HG03442 (cell line): ENCODE measurements around the gene PSMB10.
A peak's percentile ranks its signal among the peaks of the same experiment; 100 is the strongest.
"Not testable (repeated sequence)": the region's sequence is repeated elsewhere in the genome, so short reads cannot be mapped to it uniquely, and the experiment has no call there.

Experiments used
- ATAC-seq: cut with Tn5 transposase; IDR thresholded peaks from one replicate; pipeline ENCODE4 v1.9.1; 2021; ENCODE audit warnings: mild to moderate bottlenecking, moderate library complexity; ENCODE audit not compliant: unreplicated experiment

The PSMB10 gene

DNA sequence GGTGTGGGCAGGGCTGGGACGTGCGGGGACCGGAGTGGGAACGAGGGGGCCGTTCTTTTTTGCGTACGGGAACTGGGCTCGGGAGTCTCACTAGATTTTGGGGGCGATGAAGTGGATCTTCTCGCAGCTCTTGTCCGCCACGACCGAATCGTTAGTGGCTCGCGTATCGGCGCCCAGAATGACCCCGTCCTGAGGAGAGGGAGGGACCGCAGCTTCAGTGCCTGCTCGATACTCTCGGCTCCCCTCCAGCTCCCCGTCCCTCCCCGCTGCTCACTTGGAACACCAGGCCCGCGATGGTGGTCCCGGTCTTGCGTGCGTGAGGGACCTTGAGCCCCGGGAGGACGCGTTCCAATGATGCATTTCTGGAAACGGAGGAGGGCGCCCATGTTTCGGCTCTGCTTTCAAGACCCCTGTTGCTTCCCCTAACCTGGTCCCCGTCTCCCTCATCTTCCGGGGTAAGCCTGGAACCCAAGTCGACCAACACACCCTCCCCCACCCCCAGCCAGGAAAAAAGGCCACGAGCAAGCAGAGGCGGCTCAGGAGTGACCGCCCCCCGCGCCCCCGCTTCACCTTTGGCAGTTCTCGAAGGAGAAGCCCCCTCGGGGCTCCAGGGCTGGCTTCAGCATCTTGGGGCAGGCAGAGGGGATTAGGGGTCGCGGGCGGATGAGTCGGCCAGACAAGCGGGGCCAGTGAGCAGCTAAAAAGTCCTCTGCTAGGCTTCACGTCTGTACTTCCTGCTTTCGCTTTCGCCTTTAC lies at the start of gene PSMB10:
PSMB10 (minus strand) TSS at position 727 of the 756 bp plus-strand sequence; CDS start at position 626, 101 bp downstream.
- ATAC-seq = peak; percentile 6

DNA sequence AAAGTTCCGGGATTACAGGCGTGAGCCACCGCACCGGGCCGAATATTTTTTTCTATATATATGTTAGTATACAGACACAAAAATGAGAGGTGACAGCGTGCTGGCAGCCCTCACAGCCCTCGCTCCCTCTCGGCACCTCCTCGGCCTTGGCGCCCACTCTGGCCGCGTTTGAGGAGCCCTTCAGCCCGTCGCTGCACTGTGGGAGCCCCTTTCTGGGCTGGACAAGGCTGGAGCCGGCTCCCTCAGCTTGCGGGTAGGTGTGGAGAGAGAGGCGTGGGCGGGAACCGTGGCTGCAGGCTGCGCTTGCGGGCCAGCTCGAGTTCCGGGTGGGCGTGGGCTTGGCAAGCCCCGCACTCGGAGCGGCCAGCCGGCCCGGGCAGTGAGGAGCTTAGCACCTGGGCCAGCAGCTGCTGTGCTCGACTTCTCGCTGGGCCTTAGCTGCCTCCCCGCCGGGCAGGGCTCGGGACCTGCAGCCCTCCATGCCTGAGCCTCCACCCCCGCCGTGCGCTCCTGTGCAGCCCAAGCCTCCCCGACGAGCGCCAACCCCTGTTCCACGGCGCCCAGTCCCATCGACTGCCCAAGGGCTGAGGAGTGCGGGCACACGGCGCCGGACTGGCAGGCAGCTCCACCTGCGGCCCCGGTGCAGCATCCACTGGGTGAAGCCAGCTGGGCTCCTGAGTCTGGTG lies 45.5 kb upstream of the PSMB10 start:
- no peak for ATAC-seq

DNA sequence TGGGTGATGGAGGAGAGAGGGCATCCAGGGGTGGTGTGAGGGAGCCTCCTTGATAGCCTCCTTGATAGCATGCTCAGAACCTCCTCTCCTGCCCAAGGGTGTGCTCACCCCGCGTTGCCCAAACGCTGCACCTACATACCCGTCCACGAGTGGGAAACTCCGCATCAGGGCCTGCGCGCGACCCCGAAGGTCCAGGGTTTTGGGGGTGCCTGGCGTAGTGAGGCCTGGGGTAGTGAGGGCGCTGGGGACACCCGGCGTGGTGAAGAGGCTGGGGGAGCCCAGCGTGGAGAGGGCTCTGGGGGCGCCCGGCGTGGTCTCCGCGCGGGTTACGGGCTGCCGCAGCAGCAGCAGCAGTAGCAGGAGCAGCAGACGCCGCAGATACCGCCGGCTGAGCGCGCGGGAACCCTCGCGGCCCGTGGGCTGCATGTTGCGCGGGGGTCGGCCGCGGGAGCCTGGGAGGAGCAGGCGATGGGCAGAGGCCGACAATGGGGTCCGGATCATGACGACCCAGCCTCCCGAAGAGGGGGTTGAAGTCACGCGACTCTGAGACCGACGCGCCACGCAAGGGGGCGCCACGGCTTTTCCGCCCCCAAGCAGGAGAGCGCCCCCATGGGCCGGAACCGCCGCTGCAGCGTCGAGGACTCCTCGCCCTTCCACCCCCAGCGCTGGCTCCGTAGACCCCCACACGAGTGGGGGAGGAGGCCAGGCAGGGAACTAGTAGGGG lies 43.5 kb upstream of the PSMB10 start, which contains the start of gene DPEP3:
DPEP3 (minus strand) TSS at position 545 of the 724 bp plus-strand sequence; CDS start at position 426, 119 bp downstream.
- ATAC-seq = no peak

DNA sequence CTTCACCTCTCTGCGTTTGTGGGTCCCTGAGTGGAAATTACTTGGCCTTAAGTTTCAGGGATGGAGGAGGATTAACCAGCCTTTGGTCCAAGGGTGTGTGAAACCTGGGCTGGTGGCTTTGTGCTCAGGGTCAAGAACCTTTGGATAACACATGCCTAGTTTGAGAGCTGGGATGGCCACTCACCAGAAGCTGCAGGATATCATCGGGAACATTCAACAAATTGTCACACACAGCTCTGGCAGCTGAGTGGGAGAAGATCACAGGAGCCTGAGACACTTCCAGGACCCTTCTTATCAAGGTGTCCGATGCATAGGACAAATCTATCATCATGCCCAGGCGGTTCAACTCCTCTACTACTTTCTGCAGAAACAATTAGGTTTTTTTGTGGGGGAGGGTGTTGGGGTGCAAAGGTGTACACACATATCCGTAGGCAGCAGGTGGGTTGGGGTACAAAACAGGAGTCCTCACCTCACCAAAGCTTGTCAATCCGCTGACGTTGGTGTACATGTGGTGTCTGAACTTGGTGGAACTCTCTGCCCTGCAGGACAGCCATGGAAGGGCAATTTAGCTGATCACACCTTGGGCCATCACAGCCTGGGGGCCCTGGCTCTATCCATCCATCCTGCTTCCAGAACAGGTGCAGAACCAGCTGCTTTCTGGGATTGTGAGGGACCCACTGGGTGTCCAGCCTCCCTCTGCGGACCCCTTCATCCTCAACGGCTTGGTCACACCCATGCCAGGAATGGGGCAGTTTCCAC lies 41.0 kb upstream of the PSMB10 start:
- ATAC-seq = no peak

DNA sequence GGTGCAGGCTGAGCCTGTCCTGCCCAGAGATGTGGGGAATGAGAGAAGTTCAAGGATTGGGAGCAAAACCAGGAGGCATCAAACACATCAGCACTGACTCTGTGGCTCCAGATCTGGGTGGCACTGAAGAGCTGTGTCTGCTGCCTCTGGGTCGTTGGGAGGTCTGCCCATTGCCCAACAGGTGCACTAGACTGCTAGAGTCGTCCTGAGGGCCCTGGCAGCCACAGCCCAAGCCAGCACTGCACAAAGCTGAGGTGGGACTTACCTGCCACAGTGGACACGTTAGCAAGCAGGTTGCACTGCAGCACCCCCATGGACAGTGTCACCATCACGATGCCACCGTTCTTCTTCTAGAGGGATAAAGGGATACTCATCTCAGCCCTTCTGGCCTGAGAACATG lies 40.4 kb upstream of the PSMB10 start:
- no peak for ATAC-seq

DNA sequence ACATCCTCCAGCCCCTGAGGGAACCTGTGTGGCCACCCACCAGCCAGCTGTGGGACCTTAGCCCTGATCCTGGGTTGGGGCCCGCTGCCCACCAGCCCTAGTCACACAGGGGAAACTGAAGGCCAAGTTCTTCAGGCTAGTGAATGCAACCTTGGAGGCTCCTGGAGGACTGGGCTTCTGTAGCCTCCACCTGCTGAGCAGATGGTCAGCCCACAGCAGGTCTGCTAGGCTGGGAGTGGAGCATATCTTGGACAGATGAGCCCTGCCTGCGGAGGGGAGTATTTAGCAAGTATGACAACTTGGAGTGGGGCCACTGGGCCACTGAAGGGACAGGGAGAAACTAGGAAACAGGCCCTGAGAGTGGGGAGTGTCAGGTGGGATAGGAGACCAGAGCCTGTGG lies 39.6 kb upstream of the PSMB10 start:
- no peak for ATAC-seq

DNA sequence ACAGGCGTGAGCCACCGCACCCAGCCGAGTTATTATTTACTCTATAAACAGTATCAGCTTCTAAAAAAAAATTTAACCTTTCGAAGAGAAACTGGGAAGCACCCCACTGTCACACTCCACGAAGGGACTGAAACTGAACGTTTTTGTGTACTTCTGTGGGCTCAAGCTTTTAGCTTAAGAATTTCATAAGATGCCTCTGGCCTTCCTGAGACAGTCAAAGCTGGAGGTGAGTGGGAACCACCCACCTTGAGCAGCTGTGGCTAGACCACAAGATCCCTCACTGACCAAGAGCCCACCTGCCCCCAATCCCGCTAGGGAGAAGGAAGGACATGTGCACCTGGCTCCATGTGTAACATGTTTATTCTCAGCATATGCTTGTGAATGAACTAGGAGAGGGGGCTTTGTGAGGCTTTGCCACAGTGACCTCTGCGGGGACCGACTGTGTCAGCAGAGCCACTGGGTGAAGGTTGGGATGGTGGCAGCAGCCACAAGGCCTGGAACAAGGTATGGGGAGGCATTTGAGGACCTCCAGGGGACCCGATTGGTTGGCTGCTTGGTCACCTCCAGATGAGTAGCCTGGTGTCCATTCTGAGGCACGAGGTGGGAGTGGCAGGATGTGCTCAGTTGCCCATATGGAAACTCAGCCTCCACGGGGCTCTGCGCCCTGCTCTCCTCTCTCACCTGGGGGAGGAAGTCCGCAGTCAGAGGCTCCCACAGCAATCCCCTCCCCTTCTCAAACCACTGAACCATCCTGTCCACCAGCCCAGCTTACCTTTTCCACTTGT lies 38.9 kb upstream of the PSMB10 start:
- ATAC-seq = no peak

DNA sequence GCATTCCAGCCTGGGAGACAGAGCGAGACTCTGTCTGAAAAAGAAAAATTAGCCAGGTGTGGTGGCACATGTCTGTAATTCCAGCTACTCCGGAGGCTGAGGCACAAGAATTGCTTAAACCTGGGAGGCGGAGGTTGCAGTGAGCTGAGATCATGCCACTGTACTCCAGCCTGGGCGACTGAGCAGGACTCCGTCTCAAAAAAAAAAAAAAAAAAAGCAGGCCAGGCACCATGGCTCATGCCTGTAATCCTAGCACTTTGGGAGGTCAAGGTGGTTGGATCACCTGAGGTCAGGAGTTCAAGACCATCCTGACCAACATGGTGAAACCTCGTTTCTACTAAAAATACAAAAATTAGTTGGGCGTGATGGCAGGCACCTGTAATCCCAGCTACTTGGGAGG lies 35.6 kb upstream of the PSMB10 start:
- not testable (repeated sequence) for ATAC-seq

DNA sequence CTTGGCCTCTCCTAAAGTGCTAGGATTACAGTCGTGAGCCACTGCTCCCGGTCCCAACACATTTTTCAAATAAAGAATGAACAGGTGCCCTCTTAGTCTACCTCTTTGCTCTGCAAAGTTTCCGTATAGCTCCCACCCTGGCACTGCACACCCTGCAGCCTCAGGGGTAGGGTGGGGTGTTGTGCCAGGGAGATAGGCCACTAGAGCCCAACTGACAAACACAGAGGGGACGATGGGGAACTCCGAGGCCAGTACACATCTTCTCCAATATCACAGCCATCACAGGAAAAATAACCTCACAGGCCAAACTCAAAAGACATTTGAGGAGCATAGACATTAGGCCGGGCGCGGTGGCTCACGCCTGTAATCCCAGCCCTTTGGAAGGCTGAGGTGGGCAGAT lies 34.5 kb upstream of the PSMB10 start:
- no peak for ATAC-seq

DNA sequence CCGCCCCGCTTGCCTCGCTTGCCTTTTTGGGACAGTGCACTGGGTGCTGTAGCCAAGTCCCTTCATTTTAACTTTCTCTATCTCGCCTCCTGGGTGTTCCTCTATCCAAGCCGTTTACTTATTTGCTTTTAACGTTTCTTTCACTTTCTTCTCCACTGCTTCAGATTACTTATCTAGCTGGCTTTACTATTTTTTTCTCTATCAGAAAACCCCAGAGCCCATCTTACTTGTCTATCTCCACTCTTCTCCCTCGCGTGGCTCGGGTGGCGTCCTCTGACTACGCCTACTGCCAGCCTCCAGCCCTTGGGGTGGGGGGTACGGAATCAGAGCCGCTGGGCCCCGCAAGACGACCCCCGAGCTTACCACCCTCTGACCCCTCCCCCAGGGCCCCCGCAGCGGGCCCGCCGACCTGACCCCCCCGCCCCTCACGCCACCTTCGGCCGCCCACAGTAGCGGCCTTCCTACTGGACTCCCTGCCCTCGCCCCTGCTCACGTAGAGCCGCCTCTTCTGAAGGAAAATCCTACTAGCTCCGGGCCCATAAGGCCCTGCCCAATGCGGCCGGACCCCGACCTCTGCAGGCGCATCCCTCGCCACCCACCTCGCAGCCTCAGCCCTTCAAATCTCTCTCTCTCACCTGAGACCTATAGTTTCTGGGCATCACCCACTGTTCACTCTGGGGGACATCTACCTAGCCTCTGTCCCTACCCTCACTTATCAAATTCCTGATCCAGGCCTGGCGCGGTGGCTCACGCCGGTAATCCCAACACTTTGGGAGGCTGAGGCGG lies 32.8 kb upstream of the PSMB10 start:
- ATAC-seq = no peak

DNA sequence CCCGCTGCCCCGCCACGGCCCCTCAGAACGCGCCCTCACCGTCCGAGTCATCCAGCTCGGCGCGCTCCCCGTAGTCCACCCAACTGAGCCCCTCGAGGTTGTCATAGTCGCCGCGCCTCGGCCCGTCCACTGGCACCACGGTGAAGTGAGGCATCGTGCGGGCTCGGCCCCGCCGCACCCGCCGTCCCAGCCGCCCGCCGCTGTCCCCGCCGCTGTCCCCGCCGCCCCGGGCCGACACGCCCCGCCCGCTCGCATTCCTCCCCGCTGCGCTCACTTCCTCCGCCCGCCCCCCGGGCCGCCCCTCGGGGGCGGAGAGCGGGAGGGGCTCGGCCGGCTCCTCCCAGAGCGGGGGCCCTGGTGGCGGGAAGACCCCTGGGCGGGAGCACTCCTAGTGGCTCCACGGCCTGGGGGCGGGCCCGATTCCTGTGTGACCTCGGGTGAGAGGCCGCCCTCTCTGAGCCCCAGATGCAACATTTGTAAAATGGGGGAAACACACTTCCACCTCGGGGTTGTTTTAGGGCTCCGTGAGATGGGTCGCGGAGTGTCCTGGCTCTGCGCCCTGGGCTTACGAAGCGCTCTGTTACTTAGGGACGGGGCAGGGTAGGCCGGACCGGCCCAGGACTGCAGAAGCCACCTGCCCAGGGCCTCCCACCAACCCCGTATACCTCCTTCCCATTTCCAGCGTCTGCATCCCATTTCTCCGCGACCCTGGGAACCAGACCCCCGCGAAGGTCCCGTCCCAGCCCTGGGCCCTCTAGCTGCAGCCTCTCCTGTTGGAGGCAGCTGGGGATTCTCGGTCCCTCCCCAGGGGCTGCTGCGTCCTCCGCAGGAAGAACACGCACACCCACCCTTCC lies 32.0 kb upstream of the PSMB10 start, which contains the start of gene SLC12A4:
SLC12A4 (minus strand) TSS at position 238 of the 854 bp plus-strand sequence; CDS start at position 154, 84 bp downstream.
- peak; percentile 65 for ATAC-seq

DNA sequence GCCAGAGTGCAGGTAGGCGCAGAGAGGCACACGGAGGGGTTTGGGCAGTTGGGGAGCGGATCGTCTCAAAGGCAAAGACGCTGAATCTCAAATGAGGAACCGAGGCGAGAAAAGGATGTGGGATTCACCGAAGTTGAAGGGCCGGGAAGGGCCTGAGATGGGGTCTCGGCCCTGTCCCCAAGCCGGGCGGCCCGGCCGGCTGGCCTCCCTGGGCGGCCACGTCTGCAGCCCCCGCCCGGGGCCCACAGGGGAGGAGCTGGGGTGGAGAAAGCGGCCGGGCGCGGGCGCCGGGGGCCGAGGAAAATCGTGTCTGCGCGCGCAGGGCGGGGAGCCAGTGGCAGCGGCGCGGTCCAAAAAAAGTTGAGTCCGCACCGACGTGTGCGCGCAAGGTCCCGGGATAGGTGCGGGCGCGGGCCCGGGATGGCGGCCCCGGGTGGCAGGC lies 31.3 kb upstream of the PSMB10 start:
- peak; percentile 22 for ATAC-seq

DNA sequence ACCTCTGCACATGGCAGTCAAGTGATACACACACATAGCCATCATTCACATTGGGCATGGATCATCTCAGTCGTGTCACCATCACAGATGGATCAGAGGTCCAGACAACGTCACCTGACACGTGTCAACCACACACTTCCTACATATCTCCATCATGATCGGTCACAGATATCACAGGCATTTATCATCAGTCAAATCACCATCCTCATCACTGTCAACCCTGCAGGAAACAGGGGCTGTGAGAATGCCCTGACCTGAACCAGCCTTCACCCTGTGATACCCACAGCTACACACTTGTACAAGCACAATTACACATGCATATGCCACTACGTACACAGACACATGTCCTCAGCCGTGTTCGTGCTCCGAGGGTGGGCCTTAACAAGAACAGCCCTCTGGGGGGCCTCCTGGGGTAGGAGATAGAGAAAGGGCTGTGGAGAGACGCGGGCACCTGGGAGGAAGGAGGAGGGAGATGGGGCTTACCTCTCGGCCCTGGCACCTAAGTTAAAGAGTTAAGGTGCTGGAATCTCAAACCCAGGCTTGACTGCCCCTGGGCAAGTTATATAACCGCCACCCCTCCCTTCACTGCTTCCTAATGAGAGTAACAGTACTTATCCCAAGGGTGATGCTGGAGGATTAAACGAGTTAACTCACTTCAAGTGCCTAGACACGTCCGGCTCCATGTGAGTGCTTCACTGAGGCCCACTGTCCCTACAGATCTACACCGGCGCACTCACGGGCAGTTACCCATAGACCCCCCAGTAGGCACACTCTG lies 30.7 kb upstream of the PSMB10 start:
- no peak for ATAC-seq

DNA sequence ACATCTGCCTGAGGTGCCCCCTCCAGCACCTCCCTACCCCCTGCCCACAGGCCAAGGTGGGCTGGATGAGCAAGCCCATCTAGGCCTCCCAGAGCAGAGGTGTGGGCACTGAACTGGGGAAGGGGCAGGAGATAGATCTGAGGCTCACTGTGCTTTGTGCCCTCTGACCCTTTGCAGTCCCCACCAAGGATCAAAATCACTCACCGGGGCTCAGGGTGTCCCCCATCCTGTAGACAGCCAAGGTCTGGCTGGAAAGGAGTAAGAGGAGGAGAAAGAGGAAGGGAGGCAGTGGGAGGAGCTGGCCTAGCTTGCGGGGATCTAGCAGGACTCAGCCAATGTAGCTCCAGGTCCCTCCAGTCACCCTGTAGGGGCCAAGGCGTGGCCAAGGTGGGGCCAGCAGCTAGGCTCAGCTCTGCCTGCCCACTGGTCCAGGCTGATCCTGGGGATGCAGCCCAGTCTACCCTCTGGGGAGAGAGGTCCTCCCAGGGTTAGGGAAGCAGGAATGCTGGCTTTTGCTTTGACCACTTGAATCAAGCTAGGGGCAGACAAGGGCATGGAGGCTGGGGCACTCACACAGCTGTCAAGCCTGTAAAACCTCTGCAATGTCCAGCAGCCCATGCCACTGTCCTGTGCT lies 30.0 kb upstream of the PSMB10 start:
- ATAC-seq = no peak

DNA sequence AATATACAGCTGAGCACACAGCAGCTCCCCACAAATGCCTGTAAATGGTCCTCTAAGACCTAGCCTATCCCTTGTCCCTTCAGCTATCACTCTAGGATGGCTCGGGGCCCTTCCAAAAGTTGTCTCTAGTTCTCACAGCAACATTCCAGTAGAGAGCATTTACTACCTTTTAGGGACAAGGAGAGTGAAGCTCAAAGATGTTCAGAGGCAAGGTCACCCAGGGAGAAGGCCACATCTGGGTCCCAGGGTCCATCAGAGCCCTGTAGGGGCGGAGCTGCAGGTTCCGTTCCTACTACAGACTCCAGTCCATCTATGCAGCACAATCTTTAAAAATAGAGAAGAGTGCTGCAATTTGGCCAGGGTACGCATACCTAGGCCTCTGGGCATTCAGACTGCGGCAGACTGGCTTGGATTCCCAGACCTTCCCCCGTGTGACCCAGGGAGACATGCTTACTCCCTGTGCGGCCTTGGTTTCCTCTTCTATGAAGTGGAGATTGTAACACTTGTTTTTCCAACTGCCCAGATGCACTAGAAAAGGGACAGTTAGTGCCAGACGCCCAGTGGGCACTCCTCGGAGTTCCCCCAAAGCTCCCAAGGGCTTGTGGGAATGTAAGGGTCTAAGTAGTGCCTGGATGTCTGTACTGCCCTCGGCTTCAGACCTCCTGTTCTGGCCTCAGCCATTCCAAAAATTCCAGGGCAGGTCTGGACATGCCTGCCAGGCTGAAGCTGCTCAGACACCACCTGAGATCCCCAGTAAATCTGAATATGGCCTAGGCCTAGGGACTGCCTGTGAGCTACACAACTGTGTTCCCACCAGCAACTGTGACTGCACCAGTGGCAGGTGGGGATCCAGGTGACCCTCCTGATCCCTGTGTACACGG lies 29.3 kb upstream of the PSMB10 start:
- ATAC-seq = no peak
